Stomach (tissue), 9 donors: ENCODE measurements around the gene PPP1CC. TPM values are rescaled to one million over a fixed set of nuclear protein-coding genes. Genes with fewer than 3 reads are reported as not detected.

Source experiments
- DNase-seq, 2 donors: peaks; one replicate each; pipeline versions ENCODE4 v3.0.0 to v3.0.0-alpha.2; 2013 to 2019
- H3K27ac ChIP-seq, 5 donors: fragments of 200-600 bp in 4 of 5; sonication (generic) in 4 of 5; one replicate each; pipeline ENCODE4 v1.5.1; 2013 to 2019; ENCODE audit warnings: mild to moderate bottlenecking in 1 of 5, moderate library complexity in 1 of 5
- H3K27me3 ChIP-seq, 3 donors: fragments of 200-600 bp; sonication (generic); one replicate each; pipeline ENCODE4 v1.5.1; 2017 to 2019; ENCODE audit warnings: mixed run types in 1 of 3
- H3K36me3 ChIP-seq, 4 donors: fragments of 200-600 bp; sonication (generic); 1 replicate in 3 of 4; 2 replicates in 1 of 4; pipeline ENCODE4 v1.5.1; 2016 to 2019
- H3K4me1 ChIP-seq, 4 donors: fragments of 200-600 bp; sonication (generic); one replicate each; pipeline ENCODE4 v1.5.1; 2016 to 2019
- H3K4me3 ChIP-seq, 4 donors: fragments of 200-600 bp; sonication (generic) in 3 of 4; one replicate each; pipeline ENCODE4 v1.5.1; 2016 to 2019; ENCODE audit warnings: mild to moderate bottlenecking in 1 of 4
- H3K9me3 ChIP-seq, 4 donors: fragments of 200-600 bp; sonication (generic); one replicate each; pipeline ENCODE4 v1.5.1; 2016 to 2019
- CTCF ChIP-seq, 7 experiments: fragments of 450-650 bp in 4 of 7; fragments of 200-600 bp in 3 of 7; sonication (generic) in 3 of 7; IDR thresholded peaks; one replicate each; pipeline ENCODE4 v1.5.1; 2016 to 2019; ENCODE audit warnings: antibody characterized with exemption in 7 of 7, control low read depth in 2 of 7, mild to moderate bottlenecking in 1 of 7
- EP300 ChIP-seq: sonication (generic); formaldehyde crosslinking; IDR thresholded peaks from one replicate; pipeline ENCODE4 v1.6.1; 2017; ENCODE audit warnings: antibody characterized with exemption
- POLR2A ChIP-seq, 4 donors: fragments of 450-650 bp; IDR thresholded peaks; one replicate each; pipeline ENCODE4 v1.6.1; 2016; ENCODE audit warnings: antibody characterized with exemption in 4 of 4, control low read depth in 2 of 4, mild to moderate bottlenecking in 1 of 4, moderate library complexity in 1 of 4
- POLR2AphosphoS5 ChIP-seq, 3 donors: sonication (generic); formaldehyde crosslinking; IDR thresholded peaks; one replicate each; pipeline ENCODE4 v1.6.1; 2016; ENCODE audit warnings: antibody characterized with exemption in 3 of 3
- WGBS, 5 donors: extraction: QIAGEN DNeasy Blood & Tissue Kit in 3 of 5; methylation state at CpG; one replicate each; pipeline versions ENCODE4 v1.1.5 to v1.1.7; 2013 to 2018; 5-methylcytosine and 5-hydroxymethylcytosine counted together
- intact Hi-C: fragments of 100-400 bp; cut with DNase I; formaldehyde crosslinking; loops from one replicate; pipeline ENCODE4 v1.15.1; 2023; ENCODE audit warnings: low total_unique reads
- polyA plus RNA-seq, 3 donors: library from polyadenylated mRNA; stranded (reverse); fragments of 200-250 nt; gene quantifications; one replicate each; pipeline ENCODE4 v1.2.3, GENCODE V29; 2013
- total RNA-seq, 5 donors: library from RNA; depleted of rRNA; stranded (reverse); fragments of >200 nt; gene quantifications; one replicate each; pipeline versions ENCODE4 v1.1.0 to v1.2.3, GENCODE V29; 2014 to 2016
- donor health status: healthy with polysubstance abuse.
- donor health status: Bipolar disorder and iron deficiency.
- donor health status: healthy.

PPP1CC gene
- total and polyA plus RNA-seq, 8 donors = 44.9 to 205 (median 90.2) TPM

GRCh38 chr12:110786012-110786411, 43.3 kb upstream of the PPP1CC start:
- no peak overlapping the region for H3K27ac ChIP-seq
- intact Hi-C loops = no loop called here
- WGBS, 5 donors = 87 to 93% (median 91%) methylated on average over 7 of the region's 7 CpGs
- no peaks in the 10 kb centered on the region for H3K9me3 ChIP-seq
- no peak overlapping the region for H3K4me3 ChIP-seq
- TF ChIP-seq EP300 (no peak), POLR2AphosphoS5 (IDR thresholded peaks at IDR 0.05) (no peak), CTCF (IDR thresholded peaks at IDR 0.05) (no peak), POLR2A (IDR thresholded peaks at IDR 0.05) (no peak)
- peaks cover 0 to 11% (median 0%) of the 10 kb centered on the region in 4 donors for H3K4me1 ChIP-seq
- no peaks in the 10 kb centered on the region for H3K27me3 ChIP-seq
- DNase-seq = no peak
- H3K36me3 ChIP-seq = no peaks in the 10 kb centered on the region

- no peak for DNase-seq
- H3K9me3 ChIP-seq = no peaks in the 10 kb centered on the region
- intact Hi-C loops = no loop called here
- H3K27ac ChIP-seq = no peak overlapping the region
- WGBS, 5 donors = 82 to 87% (median 83%) methylated on average over 7 of the region's 7 CpGs
- no peaks in the 10 kb centered on the region for H3K36me3 ChIP-seq
- TF ChIP-seq POLR2AphosphoS5 (IDR thresholded peaks at IDR 0.05) (no peak), EP300 (no peak), CTCF (IDR thresholded peaks at IDR 0.05) (no peak), POLR2A (IDR thresholded peaks at IDR 0.05) (no peak)
- H3K27me3 ChIP-seq = no peaks in the 10 kb centered on the region
- H3K4me3 ChIP-seq = no peak overlapping the region
- H3K4me1 ChIP-seq = peaks cover 0 to 4% (median 0%) of the 10 kb centered on the region in 4 donors
Measured at GRCh38 chr12:110785240-110785639, 42.5 kb upstream of the PPP1CC start.

GRCh38 chr12:110782922-110783321, 40.2 kb upstream of the PPP1CC start:
- Histone ChIP-seq H3K9me3 (no peaks in the 10 kb centered on the region), H3K27me3 (no peaks in the 10 kb centered on the region), H3K4me1 (no peaks in the 10 kb centered on the region), H3K36me3 (no peaks in the 10 kb centered on the region), H3K27ac (no peak overlapping the region), H3K4me3 (no peak overlapping the region)
- 81 to 89% (median 87%) methylated on average over 8 of the region's 8 CpGs for WGBS, 5 donors
- DNase-seq = no peak
- intact Hi-C loops = no loop called here
- TF ChIP-seq POLR2AphosphoS5 (IDR thresholded peaks at IDR 0.05) = no peak
- TF ChIP-seq EP300 = no peak
- TF ChIP-seq POLR2A (IDR thresholded peaks at IDR 0.05) = no peak
- TF ChIP-seq CTCF (IDR thresholded peaks at IDR 0.05) = no peak

GRCh38 chr12:110782094-110782493, 39.4 kb upstream of the PPP1CC start:
- Histone ChIP-seq H3K4me1 (no peaks in the 10 kb centered on the region), H3K9me3 (no peaks in the 10 kb centered on the region), H3K27ac (no peak overlapping the region), H3K36me3 (no peaks in the 10 kb centered on the region), H3K4me3 (no peak overlapping the region), H3K27me3 (no peaks in the 10 kb centered on the region)
- TF ChIP-seq POLR2AphosphoS5 (IDR thresholded peaks at IDR 0.05) (no peak), POLR2A (IDR thresholded peaks at IDR 0.05) (no peak), EP300 (no peak), CTCF (IDR thresholded peaks at IDR 0.05) (no peak)
- intact Hi-C loops = no loop called here
- WGBS, 5 donors = 64 to 80% (median 77%) methylated on average over 4 of the region's 4 CpGs
- no peak for DNase-seq
